22Rv1 (cell line): Measurements from ENCODE around the gene MLXIP.
A peak's percentile ranks its signal among the peaks of the same experiment; 100 is the strongest.

Experiments used
- H3K27ac ChIP-seq: fragments of 450-650 bp; 2 replicates; pipeline ENCODE4 v1.5.1; 2017
- CTCF ChIP-seq: fragments of 450-650 bp; IDR thresholded peaks from 2 replicates; pipeline ENCODE4 v1.5.1; 2017; ENCODE audit warnings: mild to moderate bottlenecking
- ZFX ChIP-seq: fragments of 450-650 bp; IDR thresholded peaks from 2 replicates; pipeline ENCODE4 v1.6.1; 2017; ENCODE audit warnings: antibody characterized with exemption, borderline replicate concordance

Gene MLXIP

GRCh38 chr12:122148657-122149056 lies 70.1 kb downstream of the MLXIP start:
- H3K27ac ChIP-seq: no peak overlapping the region
- no peak for TF ChIP-seq CTCF
- TF ChIP-seq ZFX: no peak

DNA sequence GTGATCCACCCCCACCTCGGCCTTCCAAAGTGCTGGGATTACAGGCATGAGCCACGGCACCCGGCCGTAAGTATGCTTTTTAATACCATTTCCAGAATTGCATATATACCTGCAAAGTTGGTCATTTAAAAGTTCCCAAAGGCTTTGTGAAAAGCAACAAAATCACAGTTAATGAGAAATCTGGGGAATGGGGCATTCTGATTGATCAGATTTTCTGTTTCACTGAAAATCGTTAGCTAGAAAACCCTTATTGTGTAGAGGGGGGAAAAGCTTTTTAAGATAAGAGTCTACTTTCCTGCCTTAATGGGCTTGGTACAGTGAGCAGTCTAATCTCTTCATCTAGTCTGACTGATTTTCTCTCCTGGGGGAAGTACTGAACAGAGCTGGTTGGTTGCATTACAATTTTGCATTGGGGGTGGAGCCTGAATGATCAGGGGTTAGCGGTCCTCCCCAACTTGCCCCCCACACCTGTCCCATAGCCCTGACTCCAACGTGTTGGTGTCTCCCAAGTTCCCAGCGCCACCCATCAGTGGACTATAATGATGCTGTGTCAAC lies 71.6 kb downstream of the MLXIP start:
- H3K27ac ChIP-seq: no peak overlapping the region
- TF ChIP-seq ZFX (no peak), CTCF (no peak)

DNA sequence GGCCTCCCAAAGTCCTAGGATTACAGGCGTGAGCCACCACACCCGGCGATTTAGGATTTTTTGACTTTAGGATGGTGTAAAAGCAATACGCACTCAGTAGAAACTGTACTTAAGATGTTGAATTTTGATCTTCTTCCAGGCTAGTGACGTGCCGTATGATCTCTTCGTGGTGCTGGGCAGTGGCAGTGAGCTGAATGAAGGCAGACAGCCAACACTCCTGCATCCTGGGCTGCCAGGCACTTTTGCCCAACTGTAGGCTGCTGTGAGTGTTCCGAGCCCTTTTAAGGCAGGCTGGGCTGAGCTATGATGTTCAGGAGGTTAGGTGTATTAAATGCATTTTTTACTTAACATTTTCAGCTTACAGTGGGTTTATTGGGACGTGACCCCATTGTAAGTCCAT lies 74.2 kb downstream of the MLXIP start:
- H3K27ac ChIP-seq: no peak overlapping the region
- TF ChIP-seq CTCF (no peak), ZFX (no peak)

DNA sequence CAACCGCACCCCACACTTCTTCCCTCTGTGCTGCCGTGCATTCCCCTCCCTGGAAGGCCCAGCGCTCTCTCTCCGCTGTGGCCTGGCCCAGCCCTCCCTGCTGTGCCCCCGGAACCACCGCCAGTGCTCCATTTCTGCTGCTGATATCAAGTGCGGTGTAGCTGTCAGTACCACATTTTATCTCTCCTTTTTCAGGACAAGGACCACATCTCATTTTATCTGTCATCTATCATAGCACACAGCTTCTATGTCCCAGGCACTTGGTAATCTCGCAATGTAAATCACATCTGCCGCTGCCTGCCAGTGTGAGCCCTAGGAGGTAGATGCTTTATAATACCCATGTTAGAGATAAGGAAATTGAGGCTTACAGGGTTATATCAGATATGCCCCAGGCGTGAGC lies 77.1 kb downstream of the MLXIP start:
- TF ChIP-seq CTCF (no peak), ZFX (no peak)
- H3K27ac ChIP-seq: no peak overlapping the region

- no peak overlapping the region for H3K27ac ChIP-seq
- no peak for TF ChIP-seq ZFX
- no peak for TF ChIP-seq CTCF
Measured at GRCh38 chr12:122158700-122159285, 80.2 kb downstream of the MLXIP start.

DNA sequence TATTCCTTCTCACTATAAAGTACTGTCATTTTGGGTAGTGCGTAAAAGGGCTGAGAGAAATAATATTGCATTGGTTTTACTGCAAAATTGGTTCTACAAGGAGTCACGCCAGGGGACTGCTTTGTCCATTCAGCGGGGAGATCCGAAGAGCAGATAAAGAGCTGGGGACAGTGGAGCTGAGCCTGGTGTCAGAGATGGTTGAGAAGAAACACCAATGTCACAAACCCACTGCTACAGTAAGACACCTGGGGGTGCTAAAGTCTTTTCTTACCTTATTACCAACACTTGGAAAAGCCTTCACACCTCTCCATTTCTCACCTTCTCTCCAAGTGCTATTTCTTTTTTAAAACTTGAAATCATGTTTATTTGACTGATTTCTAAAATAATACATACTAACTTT lies 81.3 kb downstream of the MLXIP start:
- TF ChIP-seq CTCF (peak; percentile 16; the same call in 1 of the 2 replicates), ZFX (no peak)
- H3K27ac ChIP-seq: no peak overlapping the region

GRCh38 chr12:122160761-122161160 lies 82.2 kb downstream of the MLXIP start:
- TF ChIP-seq CTCF (no peak), ZFX (no peak)

More at GRCh38 chr12:122160761-122161160, 82.2 kb downstream of the MLXIP start:
- no peak overlapping the region for H3K27ac ChIP-seq
